ENCODE data around the gene NUCKS1.

Gene NUCKS1

GRCh38 chr1:205766570-205766969 is 16.6 kb upstream of the NUCKS1 start:
- TF ChIP-seq ZFP3 (CRISPR knock-in tag; IDR thresholded peaks at IDR 0.05) (no peak), ZFP30 (CRISPR knock-in tag; IDR thresholded peaks at IDR 0.05) (no peak), TOX (CRISPR knock-in tag; IDR thresholded peaks at IDR 0.05; ENCODE audit: borderline replicate concordance) (no peak), BACH2 (CRISPR knock-in tag; IDR thresholded peaks at IDR 0.05; ENCODE audit: borderline replicate concordance) (no peak), ARNTL (CRISPR knock-in tag; IDR thresholded peaks at IDR 0.05; ENCODE audit: borderline replicate concordance, low read depth) (no peak), PATZ1 (CRISPR knock-in tag; IDR thresholded peaks at IDR 0.05; ENCODE audit: borderline replicate concordance) (no peak), OSR1 (CRISPR knock-in tag; IDR thresholded peaks at IDR 0.05) (no peak), ZNF8 (CRISPR knock-in tag; IDR thresholded peaks at IDR 0.05) (no peak), RARB (CRISPR knock-in tag; IDR thresholded peaks at IDR 0.05) (no peak), TCF4 (CRISPR knock-in tag; IDR thresholded peaks at IDR 0.05; ENCODE audit: borderline replicate concordance) (no peak), CSRNP3 (CRISPR knock-in tag; IDR thresholded peaks at IDR 0.05) (no peak), CSDC2 (CRISPR knock-in tag; IDR thresholded peaks at IDR 0.05) (no peak), SNAI2 (CRISPR knock-in tag; IDR thresholded peaks at IDR 0.05) (no peak), POU6F1 (CRISPR knock-in tag; IDR thresholded peaks at IDR 0.05; ENCODE audit: borderline replicate concordance, low read depth) (no peak), ISL1 (CRISPR knock-in tag; IDR thresholded peaks at IDR 0.05) (no peak), ZNF565 (CRISPR knock-in tag; conservative IDR thresholded peaks at IDR 0.05; ENCODE audit: low read depth) (no peak)

GRCh38 chr1:205766038-205766437 is 16.1 kb upstream of the NUCKS1 start:
- peak; percentile 66 for ATAC-seq
- no peak for TF ChIP-seq BACH2 (CRISPR knock-in tag; IDR thresholded peaks at IDR 0.05; ENCODE audit: borderline replicate concordance)
- no peak for TF ChIP-seq SNAI2 (CRISPR knock-in tag; IDR thresholded peaks at IDR 0.05)
- TF ChIP-seq ZFP3 (CRISPR knock-in tag; IDR thresholded peaks at IDR 0.05), result no peak
- TF ChIP-seq ZC3H10 (CRISPR knock-in tag; IDR thresholded peaks at IDR 0.05), result no peak
- no peak for TF ChIP-seq ZNF565 (CRISPR knock-in tag; conservative IDR thresholded peaks at IDR 0.05; ENCODE audit: low read depth)
- TF ChIP-seq TSHZ2 (CRISPR knock-in tag; IDR thresholded peaks at IDR 0.05), result no peak
- no peak for TF ChIP-seq PPARA (CRISPR knock-in tag; IDR thresholded peaks at IDR 0.05; ENCODE audit: borderline replicate concordance)
- TF ChIP-seq ZFP30 (CRISPR knock-in tag; IDR thresholded peaks at IDR 0.05), result no peak

More at GRCh38 chr1:205766570-205766969, 16.6 kb upstream of the NUCKS1 start:
- ATAC-seq, result no peak

GRCh38 chr1:205764578-205764977 is 14.6 kb upstream of the NUCKS1 start:
- no peak for TF ChIP-seq ZFP3 (CRISPR knock-in tag; IDR thresholded peaks at IDR 0.05)
- no peak for TF ChIP-seq TOX (CRISPR knock-in tag; IDR thresholded peaks at IDR 0.05; ENCODE audit: borderline replicate concordance)
- TF ChIP-seq ISL1 (CRISPR knock-in tag; IDR thresholded peaks at IDR 0.05), result no peak
- TF ChIP-seq POU6F1 (CRISPR knock-in tag; IDR thresholded peaks at IDR 0.05; ENCODE audit: borderline replicate concordance, low read depth), result no peak
- ATAC-seq, result no peak
